Smooth muscle cell (in vitro differentiated cells): ENCODE data around the gene IFIT3. TPM values are rescaled to one million over a fixed set of nuclear protein-coding genes. Genes with fewer than 3 reads are reported as not detected.

Experiments used
- DNase-seq: peaks from one replicate; lab custom pipeline; 2025; ENCODE audit not compliant: unreplicated experiment; lab: John Stamatoyannopoulos, UW
- H2AFZ ChIP-seq: fragments of 200-600 bp; sonication (generic); 2 replicates; pipeline ENCODE4 v1.6.0; 2016; ENCODE audit warnings: antibody characterized with exemption, low read depth, mild to moderate bottlenecking
- H3F3A ChIP-seq: fragments of 200-600 bp; sonication (generic); 2 replicates; pipeline ENCODE4 v1.6.0; 2017; ENCODE audit warnings: antibody characterized with exemption, low read depth
- H3K27ac ChIP-seq: fragments of 200-600 bp; sonication (generic); 2 replicates; pipeline ENCODE4 v1.5.1; 2016; ENCODE audit warnings: low read depth, mild to moderate bottlenecking
- H3K27me3 ChIP-seq: fragments of 200-600 bp; sonication (generic); 2 replicates; pipeline ENCODE4 v1.6.1; 2016; ENCODE audit warnings: low read depth, mild to moderate bottlenecking
- H3K36me3 ChIP-seq: fragments of 200-600 bp; sonication (generic); 2 replicates; pipeline ENCODE4 v1.5.1; 2016; ENCODE audit warnings: low read depth
- H3K4me1 ChIP-seq: fragments of 200-600 bp; sonication (generic); 2 replicates; pipeline ENCODE4 v1.5.1; 2016; ENCODE audit warnings: low read depth
- H3K4me2 ChIP-seq: fragments of 200-600 bp; sonication (generic); 2 replicates; pipeline ENCODE4 v1.6.0; 2016; ENCODE audit warnings: mild to moderate bottlenecking
- H3K4me3 ChIP-seq: fragments of 200-600 bp; sonication (generic); 2 replicates; pipeline ENCODE4 v1.5.1; 2016; ENCODE audit warnings: mild to moderate bottlenecking
- H3K79me2 ChIP-seq: fragments of 200-600 bp; sonication (generic); 2 replicates; pipeline ENCODE4 v1.6.0; 2016; ENCODE audit warnings: low read depth, mild to moderate bottlenecking
- H3K9ac ChIP-seq: fragments of 200-600 bp; sonication (generic); 2 replicates; pipeline ENCODE4 v1.6.0; 2016; ENCODE audit warnings: low read depth
- H3K9me3 ChIP-seq: fragments of 200-600 bp; sonication (generic); replicated peaks from 2 replicates; pipeline ENCODE4 v1.5.1; 2016; ENCODE audit warnings: low read depth
- H4K20me1 ChIP-seq: fragments of 200-600 bp; sonication (generic); 2 replicates; pipeline ENCODE4 v1.6.0; 2016; ENCODE audit warnings: low read depth
- CTCF ChIP-seq: fragments of 200-600 bp; sonication (generic); IDR thresholded peaks from 2 replicates; pipeline ENCODE4 v1.5.1; 2017; ENCODE audit warnings: borderline replicate concordance, mild to moderate bottlenecking, antibody characterized with exemption; ENCODE audit not compliant: insufficient read depth, poor library complexity, severe bottlenecking
- WGBS: methylation state at CpG from one replicate; pipeline ENCODE4 v1.1.7; 2016; ENCODE audit warnings: low lambda C conversion rate; 5-methylcytosine and 5-hydroxymethylcytosine counted together
- polyA plus RNA-seq: library from polyadenylated mRNA; unstranded; fragments of >200 nt; fragmentation: Nextera tagmentation; extraction: Ambion mirVana; gene quantifications from 2 replicates; pipeline ENCODE4 v1.2.1, GENCODE V29; 2016
- total RNA-seq: library from RNA; depleted of rRNA; stranded (reverse); fragments of >200 nt; gene quantifications from 2 replicates; pipeline ENCODE4 v1.2.3, GENCODE V29; 2014

IFIT3 gene
- total and polyA plus RNA-seq, 2 experiments from 2014 or later: 2.1 to 4.6 TPM

- Histone ChIP-seq H3K4me2 (peak within 1 kb of the TSS; percentile 87), H3K4me3 (peak within 1 kb of the TSS; percentile 54), H3F3A (no peaks in the 10 kb centered on the region), H4K20me1 (no peaks in the 10 kb centered on the region), H3K4me1 (peaks cover 2% of the 10 kb centered on the region), H3K27ac (peak within 1 kb of the TSS; percentile 82), H3K27me3 (no peaks in the 10 kb centered on the region), H3K9me3 (no peaks in the 10 kb centered on the region), H3K36me3 (no peaks in the 10 kb centered on the region), H2AFZ (peak within 1 kb of the TSS; percentile 96), H3K79me2 (no peaks in the 10 kb centered on the region), H3K9ac (peak within 1 kb of the TSS; percentile 72)
- 42% methylated on average over 10 of the region's 10 CpGs for WGBS
- DNase-seq: no peak
- TF ChIP-seq CTCF: no peak
These were observed 25.9 kb upstream of the IFIT3 start, which contains the start of gene IFIT2 for GRCh38 chr10:89301721-89302445. Gene IFIT2, plus strand, starts transcription at chr10:89302046. Its CDS starts 78 bp downstream, at chr10:89302124.

DNA sequence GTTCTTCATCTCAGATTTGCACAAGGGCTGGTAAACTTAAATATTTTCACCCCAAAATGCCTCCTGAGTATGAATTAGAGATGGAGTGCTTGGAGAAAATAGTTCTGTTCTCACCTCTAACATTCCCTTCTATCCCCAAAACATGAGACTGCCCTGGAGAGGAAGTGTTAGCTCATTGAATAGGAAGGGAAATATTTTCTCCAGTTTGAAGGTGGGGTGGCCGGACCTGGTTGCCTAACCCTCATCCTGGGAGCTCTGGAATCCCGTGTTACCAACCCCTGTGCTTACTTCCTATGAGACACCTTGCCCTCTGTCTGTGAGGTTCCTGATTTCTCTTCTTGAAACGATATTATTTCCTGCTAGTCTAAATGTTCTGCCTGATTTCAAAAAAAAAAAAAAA, 25.2 kb upstream of the IFIT3 start:
- TF ChIP-seq CTCF: no peak
- Histone ChIP-seq H3K79me2 (no peaks in the 10 kb centered on the region), H3K27me3 (no peaks in the 10 kb centered on the region), H3K9ac (no peak overlapping the region), H3K4me1 (peaks cover 2% of the 10 kb centered on the region), H4K20me1 (no peaks in the 10 kb centered on the region), H3K4me3 (peak overlapping the region; percentile 54), H3K36me3 (no peaks in the 10 kb centered on the region), H3K27ac (no peak overlapping the region), H3F3A (no peaks in the 10 kb centered on the region), H3K9me3 (no peaks in the 10 kb centered on the region), H2AFZ (peak overlapping the region; percentile 96), H3K4me2 (no peak overlapping the region)
- 93% methylated on average over 3 of the region's 3 CpGs for WGBS
- no peak for DNase-seq

DNA sequence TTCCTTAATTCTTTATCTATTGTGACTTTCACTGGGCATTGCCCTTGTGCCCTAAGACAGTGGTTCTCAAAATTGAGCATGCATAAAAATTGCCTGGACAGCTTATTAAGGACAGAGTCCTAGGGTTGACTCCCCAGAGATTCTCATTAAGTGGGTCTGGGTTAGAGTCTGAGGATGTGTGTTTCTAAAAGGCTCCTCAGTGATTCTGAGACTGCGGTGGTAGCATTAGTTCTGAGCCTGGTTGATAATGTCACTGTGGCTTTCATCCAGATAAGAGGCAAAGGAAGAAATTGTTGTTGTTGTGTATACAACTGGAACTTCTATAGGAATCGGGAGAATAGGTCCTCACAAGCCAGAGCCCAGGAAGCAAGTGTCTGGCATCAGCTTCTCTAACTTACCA, 24.6 kb upstream of the IFIT3 start:
- no peaks in the 10 kb centered on the region for H3F3A ChIP-seq
- H3K9ac ChIP-seq: no peak overlapping the region
- no peak overlapping the region for H3K4me3 ChIP-seq
- peaks cover 2% of the 10 kb centered on the region for H3K4me1 ChIP-seq
- H3K9me3 ChIP-seq: no peaks in the 10 kb centered on the region
- no peak overlapping the region for H3K27ac ChIP-seq
- no peaks in the 10 kb centered on the region for H3K36me3 ChIP-seq
- WGBS: 52% methylated on average over 2 of the region's 2 CpGs
- DNase-seq: no peak
- no peak for TF ChIP-seq CTCF
- H3K27me3 ChIP-seq: no peaks in the 10 kb centered on the region
- no peaks in the 10 kb centered on the region for H3K79me2 ChIP-seq
- H4K20me1 ChIP-seq: no peaks in the 10 kb centered on the region
- H3K4me2 ChIP-seq: no peak overlapping the region
- peak overlapping the region; percentile 96 for H2AFZ ChIP-seq

DNA sequence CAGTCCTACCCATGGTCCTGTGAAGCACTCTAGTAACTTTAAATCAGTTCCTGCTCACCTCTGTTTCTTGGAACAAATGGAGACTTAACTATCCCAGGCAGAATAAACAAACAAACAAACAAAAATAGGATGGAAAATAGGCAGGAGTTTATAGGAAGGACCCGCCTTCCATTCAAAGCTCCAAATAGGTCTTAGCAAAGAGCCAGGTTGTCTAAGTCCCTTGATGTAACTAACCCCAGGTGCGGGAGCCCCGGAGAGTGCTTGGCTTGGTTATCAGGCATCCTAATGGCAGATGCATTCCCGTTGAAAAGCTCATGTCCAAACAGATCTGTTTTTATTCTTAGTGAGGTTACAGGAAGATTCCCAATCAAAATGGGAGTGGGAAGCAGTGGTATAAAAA, 23.8 kb upstream of the IFIT3 start:
- H3K4me2 ChIP-seq: no peak overlapping the region
- no peak overlapping the region for H3K9ac ChIP-seq
- no peak overlapping the region for H3K27ac ChIP-seq
- H3F3A ChIP-seq: no peaks in the 10 kb centered on the region
- no peak overlapping the region for H3K4me3 ChIP-seq
- DNase-seq: no peak
- no peaks in the 10 kb centered on the region for H3K36me3 ChIP-seq
- H3K27me3 ChIP-seq: no peaks in the 10 kb centered on the region
- 85% methylated on average over 4 of the region's 4 CpGs for WGBS
- no peaks in the 10 kb centered on the region for H3K9me3 ChIP-seq
- no peaks in the 10 kb centered on the region for H4K20me1 ChIP-seq
- no peak for TF ChIP-seq CTCF
- H3K4me1 ChIP-seq: peaks cover 2% of the 10 kb centered on the region
- H2AFZ ChIP-seq: no peak overlapping the region
- H3K79me2 ChIP-seq: no peaks in the 10 kb centered on the region
